Urothelium cell line (cell line): ENCODE results near the gene SYNE2.
"Not testable (repeated sequence)": the region's sequence is repeated elsewhere in the genome, so short reads cannot be mapped to it uniquely, and the experiment has no call there.

Source experiments
- DNase-seq: peaks from one replicate; pipeline ENCODE4 v3.0.0; 2011; ENCODE audit warnings: low spot score, mixed read lengths
- FAIRE-seq: peaks from 2 replicates; lab custom pipeline; 2011; peaks lifted over from hg19 to GRCh38; lab: Jason Lieb, UNC

The SYNE2 gene

GRCh38 chr14:64178814-64179213, 326.0 kb downstream of the SYNE2 start:
- no peak for FAIRE-seq

DNA sequence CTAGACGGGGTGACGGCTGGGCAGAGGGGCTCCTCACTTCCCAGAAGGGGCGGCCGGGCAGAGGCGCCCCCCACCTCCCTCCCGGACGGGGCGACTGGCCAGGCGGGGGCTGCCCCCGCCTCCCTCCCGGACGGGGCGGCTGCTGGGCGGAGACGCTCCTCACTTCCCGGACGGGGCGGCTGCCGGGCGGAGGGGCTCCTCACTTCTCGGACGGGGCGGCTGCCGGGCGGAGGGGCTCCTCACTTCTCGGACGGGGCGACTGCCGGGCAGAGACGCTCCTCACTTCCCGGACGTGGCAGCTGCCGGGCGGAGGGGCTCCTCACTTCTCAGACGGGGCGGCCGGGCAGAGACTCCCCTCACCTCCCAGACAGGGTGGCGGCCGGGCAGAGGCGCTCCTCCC, 330.1 kb downstream of the SYNE2 start:
- not testable (repeated sequence) for FAIRE-seq, DNase-seq

More at GRCh38 chr14:64178814-64179213, 326.0 kb downstream of the SYNE2 start:
- no peak for DNase-seq

DNA sequence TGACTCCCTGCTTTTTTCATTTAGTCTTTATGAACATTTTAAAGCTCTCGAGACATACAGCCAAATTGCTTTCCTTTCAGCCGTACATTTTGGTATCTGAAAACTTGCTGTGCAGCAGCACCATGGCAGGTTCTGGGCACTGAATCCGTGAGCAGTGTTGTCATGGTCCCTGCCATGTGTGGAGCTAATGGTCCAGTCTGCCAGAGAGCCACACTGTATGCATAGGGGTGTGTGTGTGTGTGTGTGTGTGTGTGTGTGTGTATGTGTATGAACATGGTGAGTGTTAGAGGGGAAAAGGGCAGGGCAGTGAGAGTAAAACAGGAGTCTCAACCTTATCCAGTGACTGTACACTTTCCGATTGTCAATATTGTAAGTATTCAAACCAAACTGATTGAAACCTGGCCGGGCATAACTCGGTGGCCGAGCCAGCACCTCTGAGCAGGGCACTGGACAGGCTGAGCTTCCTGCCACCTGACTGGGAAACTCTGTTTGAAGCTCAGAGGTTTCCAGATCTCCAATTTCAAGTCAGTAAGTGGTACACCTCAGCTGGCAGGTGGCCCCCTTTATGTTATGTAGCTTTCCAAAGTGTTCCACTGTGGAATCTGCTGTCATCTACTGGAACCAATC, 331.4 kb downstream of the SYNE2 start:
- DNase-seq (no peak), FAIRE-seq (peak; percentile 20)

DNA sequence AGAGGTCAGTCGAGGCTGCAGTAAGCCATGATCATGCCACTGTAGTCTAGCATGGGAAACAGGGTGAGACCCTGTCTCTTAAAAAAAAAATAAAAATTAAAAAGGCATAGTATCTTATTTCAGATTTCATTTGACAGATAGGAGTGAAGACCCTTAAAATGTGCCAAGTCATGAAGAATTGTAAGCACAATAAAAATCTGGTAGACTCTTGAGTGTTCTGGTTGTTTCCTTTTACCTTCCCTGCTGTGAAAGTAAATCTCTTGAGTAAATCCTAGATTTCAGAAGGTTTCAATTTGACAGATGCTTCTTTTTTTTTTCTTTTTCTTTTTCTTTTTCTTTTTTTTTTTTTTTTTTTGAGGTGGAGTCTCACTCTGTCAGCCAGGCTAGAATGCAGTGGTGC, 332.4 kb downstream of the SYNE2 start:
- DNase-seq (no peak), FAIRE-seq (no peak)

DNA sequence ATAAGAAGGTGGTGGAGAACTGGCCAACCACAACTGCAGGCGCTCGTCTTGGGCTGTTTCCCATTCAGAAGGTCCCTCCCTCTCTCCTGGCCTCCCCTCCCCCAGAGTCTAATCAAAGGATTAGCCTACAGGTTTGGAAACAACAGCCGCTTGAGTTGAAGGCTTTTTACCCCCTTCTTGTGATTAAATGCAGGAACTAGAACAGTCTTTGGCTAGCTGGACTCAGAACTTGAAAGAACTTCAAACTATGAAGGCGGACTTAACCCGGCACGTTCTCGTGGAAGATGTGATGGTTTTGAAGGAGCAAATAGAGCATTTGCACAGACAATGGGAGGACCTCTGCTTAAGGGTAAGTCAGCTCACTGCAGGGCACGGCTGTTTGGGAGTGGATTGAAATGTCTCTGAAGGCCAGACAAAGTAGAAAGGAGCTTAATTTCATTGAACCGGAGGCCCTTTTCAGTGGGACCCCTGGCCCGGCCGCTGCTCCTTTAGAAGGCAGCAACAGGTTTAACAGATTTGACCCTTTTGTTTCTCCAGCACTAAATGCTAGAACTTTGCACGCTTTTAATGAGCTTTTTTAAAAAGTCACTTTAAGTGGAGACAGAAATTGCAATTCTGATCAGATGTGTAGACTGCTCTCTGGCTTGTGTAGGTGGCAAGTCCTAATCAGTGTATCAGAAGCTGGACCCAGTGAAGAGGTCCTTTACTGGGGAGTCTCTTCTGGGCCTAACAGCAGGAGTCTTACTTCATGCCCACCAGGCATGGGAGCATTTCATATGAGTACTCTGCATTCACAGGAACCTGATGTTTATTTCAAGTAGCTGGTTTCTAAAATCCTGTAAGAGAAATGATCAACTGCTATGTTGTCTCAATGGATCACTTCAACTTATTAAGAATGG, 333.7 kb downstream of the SYNE2 start:
- peak; percentile 59 for FAIRE-seq
- DNase-seq, result no peak

DNA sequence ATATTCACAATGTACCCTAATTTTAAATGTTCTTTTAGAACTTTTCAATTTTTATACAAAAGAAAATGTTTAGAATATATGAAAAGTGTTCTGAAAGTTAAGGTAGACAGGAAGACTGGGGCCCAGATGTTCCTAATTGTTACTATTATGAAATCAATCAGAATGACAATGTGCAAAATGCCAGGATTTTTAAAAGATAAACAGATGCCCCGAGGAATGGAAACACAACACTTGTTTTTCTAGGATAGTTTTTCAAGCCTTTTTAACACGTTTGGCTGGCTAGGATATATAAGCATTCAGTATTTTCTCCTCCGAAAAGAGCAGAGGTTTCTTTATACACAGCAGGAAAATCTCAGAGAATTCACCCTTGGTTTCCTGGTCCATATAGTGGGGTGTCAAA, 334.5 kb downstream of the SYNE2 start:
- no peak for FAIRE-seq
- DNase-seq, result no peak

- peak; percentile 30 for FAIRE-seq
- DNase-seq, result no peak
Measured at GRCh38 chr14:64190974-64191502, 338.2 kb downstream of the SYNE2 start.

DNA sequence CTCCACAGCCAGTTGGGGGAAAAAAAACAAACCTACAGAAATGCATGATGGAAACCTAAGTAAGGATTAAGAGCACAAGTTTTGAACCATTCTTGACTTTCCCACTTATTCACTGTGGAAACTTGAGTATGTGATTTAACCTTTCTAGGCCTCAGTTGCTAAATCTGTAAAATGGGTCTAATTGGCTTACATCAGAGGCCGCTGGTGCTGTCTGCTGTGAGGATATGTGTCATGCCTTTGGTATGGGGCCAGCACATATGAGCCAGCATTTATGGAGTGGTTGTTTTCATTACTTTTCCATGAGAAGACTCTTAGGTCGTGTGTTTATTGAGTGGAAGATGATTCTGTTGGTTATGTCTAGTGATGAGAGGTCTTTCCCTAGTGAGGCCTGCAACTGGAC, 339.0 kb downstream of the SYNE2 start:
- FAIRE-seq, result no peak
- peak; percentile 40 for DNase-seq

- DNase-seq (no peak), FAIRE-seq (no peak)
Measured at GRCh38 chr14:64193821-64194220, 341.0 kb downstream of the SYNE2 start.

GRCh38 chr14:64194404-64194803, 341.6 kb downstream of the SYNE2 start:
- FAIRE-seq (peak; percentile 61), DNase-seq (no peak)

GRCh38 chr14:64195199-64195598, 342.4 kb downstream of the SYNE2 start:
- FAIRE-seq (no peak), DNase-seq (no peak)

GRCh38 chr14:64196056-64196455, 343.3 kb downstream of the SYNE2 start:
- FAIRE-seq, result peak; percentile 48
- no peak for DNase-seq

GRCh38 chr14:64196814-64197411, 344.1 kb downstream of the SYNE2 start:
- DNase-seq (no peak), FAIRE-seq (peak; percentile 80)

GRCh38 chr14:64197996-64198395, 345.2 kb downstream of the SYNE2 start:
- DNase-seq, result no peak
- no peak for FAIRE-seq

DNA sequence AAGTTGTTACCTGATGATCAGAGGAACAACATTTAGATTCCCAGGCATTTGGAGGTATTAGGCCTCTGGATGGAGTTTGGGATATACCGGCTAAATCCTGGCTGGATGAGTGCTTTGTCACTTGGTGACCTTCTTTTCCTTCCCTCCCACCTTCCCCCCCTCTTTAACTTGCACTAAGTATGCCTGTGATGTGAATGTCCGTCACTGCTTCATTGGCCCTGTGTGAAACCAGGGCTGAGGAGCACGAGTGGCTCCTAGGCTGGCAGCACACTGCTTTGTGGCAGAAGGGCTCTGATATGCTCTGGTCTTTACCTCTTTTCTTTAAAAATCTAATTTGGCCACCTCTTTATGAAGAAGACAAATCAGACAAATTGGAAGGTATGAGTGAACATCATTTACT, 345.7 kb downstream of the SYNE2 start:
- no peak for DNase-seq
- FAIRE-seq, result peak; percentile 90

DNA sequence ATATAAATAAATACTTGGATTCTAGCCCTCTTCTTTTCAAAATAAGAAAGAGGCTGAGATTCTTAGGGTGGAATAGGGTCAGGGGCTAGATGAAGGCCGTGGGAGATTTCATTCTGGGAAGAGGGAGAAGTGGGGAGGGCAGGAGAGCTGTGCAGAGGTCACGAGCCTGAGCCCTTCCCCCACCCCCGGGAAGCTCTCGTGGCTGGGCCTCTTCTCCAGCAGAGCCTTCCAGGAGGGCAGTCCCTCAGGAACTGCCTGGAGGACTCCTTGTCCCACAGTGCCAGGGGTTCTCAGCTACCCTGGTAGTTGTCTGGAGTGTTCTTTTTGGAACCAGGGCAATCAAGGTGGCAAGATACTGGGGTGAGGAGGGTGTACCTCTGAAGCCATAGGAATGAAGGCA, 347.4 kb downstream of the SYNE2 start:
- FAIRE-seq (no peak), DNase-seq (no peak)

GRCh38 chr14:64201296-64201695, 348.5 kb downstream of the SYNE2 start:
- DNase-seq, result no peak
- peak; percentile 20 for FAIRE-seq

- no peak for DNase-seq
- peak; percentile 86 for FAIRE-seq
Measured at GRCh38 chr14:64201921-64202545, 349.2 kb downstream of the SYNE2 start.

DNA sequence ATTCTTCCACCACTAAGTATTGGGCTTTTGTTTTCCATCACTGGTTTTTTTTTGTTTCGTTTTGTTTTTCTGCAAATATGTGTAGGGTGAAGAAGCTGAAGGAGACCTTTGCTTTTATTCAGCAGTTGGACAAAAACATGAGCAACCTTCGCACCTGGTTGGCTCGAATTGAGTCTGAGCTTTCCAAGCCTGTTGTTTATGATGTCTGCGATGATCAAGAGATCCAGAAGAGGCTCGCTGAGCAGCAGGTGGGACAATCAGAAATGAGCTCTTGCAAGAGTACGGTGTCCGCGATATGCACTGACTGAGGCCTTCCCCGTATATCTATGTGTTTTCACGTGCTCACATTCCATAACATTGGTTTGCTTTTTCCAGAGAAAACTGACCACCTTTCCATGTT, 349.9 kb downstream of the SYNE2 start:
- no peak for DNase-seq
- FAIRE-seq, result peak; percentile 5

GRCh38 chr14:64203366-64204006, 350.7 kb downstream of the SYNE2 start:
- no peak for DNase-seq
- FAIRE-seq, result no peak

DNA sequence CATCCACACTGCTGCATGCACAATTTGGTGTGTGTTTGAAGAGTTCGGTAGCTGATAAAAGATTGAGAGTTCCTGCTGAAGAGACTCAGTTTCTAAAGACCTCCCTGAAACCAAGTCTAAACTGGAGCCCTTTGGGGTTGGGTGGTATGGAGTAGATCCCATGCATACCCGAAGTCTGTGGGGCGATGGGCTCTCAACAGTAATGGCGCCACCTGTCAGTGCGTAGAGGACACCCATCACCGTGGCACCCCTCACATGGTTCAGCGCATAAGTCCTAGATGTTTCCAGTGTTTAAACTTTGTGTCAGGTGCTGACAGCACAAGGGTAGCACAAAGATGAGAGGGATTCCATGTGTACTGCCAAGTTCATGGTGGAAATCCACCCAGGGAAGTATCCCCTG, 355.5 kb downstream of the SYNE2 start:
- FAIRE-seq, result peak; percentile 59
- no peak for DNase-seq
